Fibroblast of mammary gland (primary cell): ENCODE data around the gene OR10J4.

Experiments
- DNase-seq: peaks from one replicate; pipeline ENCODE4 v3.0.0-alpha.2; 2010; ENCODE audit warnings: low read depth
- H3K4me3 ChIP-seq: 2 replicates; pipeline ENCODE4 v1.5.1; 2011; ENCODE audit warnings: low read depth, mild to moderate bottlenecking, low read length, moderate library complexity; ENCODE audit not compliant: control insufficient read depth
- CTCF ChIP-seq: conservative IDR thresholded peaks from 2 replicates; pipeline ENCODE4 v1.5.1; 2011; ENCODE audit warnings: low read depth, low read length, inconsistent platforms; ENCODE audit not compliant: control insufficient read depth, insufficient read depth

The OR10J4 gene

GRCh38 chr1:159431904-159432303, at the start of gene OR10J4:
OR10J4 (plus strand) TSS chr1:159432204.
- no peak for DNase-seq
- no peak for TF ChIP-seq CTCF
- H3K4me3 ChIP-seq: no peak within 1 kb of the TSS

- no peak for DNase-seq
- H3K4me3 ChIP-seq: no peak overlapping the region
- no peak for TF ChIP-seq CTCF
These were observed 25.2 kb upstream of the OR10J4 start for GRCh38 chr1:159406821-159407220.

DNA sequence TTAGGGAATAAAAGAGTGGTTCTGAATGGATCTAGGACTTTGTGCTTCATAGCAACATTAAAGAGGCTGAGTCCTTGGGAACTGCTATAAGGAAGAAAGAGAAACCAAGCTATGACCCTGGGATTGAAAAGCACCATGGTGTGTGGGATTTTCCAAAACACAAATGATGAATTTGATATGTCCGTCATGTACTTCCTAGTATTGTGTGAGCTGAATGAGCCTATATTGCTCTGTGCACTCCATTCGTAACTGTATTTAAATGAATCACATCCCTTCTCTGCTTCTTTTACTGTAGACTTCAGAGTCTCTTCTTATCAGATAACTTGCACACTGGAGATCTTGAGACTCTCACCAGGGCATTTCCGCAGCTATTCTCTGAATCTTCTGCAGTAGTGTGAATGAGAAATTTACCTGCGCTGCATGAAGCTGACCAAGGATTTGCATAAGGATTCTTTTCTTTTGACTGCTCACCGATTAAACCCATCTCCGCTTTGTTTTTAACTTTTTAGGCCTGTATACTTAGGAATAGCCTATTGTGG, 23.1 kb upstream of the OR10J4 start:
- no peak for DNase-seq
- no peak for TF ChIP-seq CTCF
- no peak overlapping the region for H3K4me3 ChIP-seq

GRCh38 chr1:159421821-159422220, 10.2 kb upstream of the OR10J4 start:
- DNase-seq: no peak
- no peak overlapping the region for H3K4me3 ChIP-seq
- peak; percentile 3 for TF ChIP-seq CTCF

- no peak for TF ChIP-seq CTCF
- no peak overlapping the region for H3K4me3 ChIP-seq
- no peak for DNase-seq
These were observed 3.5 kb upstream of the OR10J4 start for GRCh38 chr1:159428536-159428935.

GRCh38 chr1:159429074-159429861, 2.7 kb upstream of the OR10J4 start:
- peak; percentile 94 for DNase-seq
- H3K4me3 ChIP-seq: no peak overlapping the region
- no peak for TF ChIP-seq CTCF
